Superior temporal gyrus (tissue), 1 donor: ENCODE results near the gene PDS5A.
"Not testable (repeated sequence)": the region's sequence is repeated elsewhere in the genome, so short reads cannot be mapped to it uniquely, and the experiment has no call there.

ENCODE experiments used
- DNase-seq: peaks from one replicate; pipeline ENCODE4 v3.0.0-alpha.2; 2016; ENCODE audit errors: extremely low spot score

PDS5A gene

GRCh38 chr4:39908284-39908683 lies 69.4 kb downstream of the PDS5A start:
- no peak for DNase-seq

GRCh38 chr4:39905656-39906055 lies 72.1 kb downstream of the PDS5A start:
- DNase-seq: no peak

GRCh38 chr4:39905019-39905418 lies 72.7 kb downstream of the PDS5A start:
- not testable (repeated sequence) for DNase-seq

GRCh38 chr4:39900966-39901365 lies 76.7 kb downstream of the PDS5A start:
- no peak for DNase-seq

GRCh38 chr4:39899291-39899690 lies 78.4 kb downstream of the PDS5A start:
- no peak for DNase-seq

GRCh38 chr4:39898015-39898414 lies 79.7 kb downstream of the PDS5A start:
- no peak for DNase-seq

GRCh38 chr4:39893693-39894072 lies 84.0 kb downstream of the PDS5A start:
- DNase-seq: no peak

- no peak for DNase-seq
These were observed 84.6 kb downstream of the PDS5A start for GRCh38 chr4:39892988-39893692.

GRCh38 chr4:39889226-39889625 lies 88.5 kb downstream of the PDS5A start:
- no peak for DNase-seq

- no peak for DNase-seq
These were observed 89.2 kb downstream of the PDS5A start for GRCh38 chr4:39888541-39888940.

GRCh38 chr4:39883646-39884045 lies 94.1 kb downstream of the PDS5A start:
- no peak for DNase-seq

- no peak for DNase-seq
These were observed 95.9 kb downstream of the PDS5A start for GRCh38 chr4:39881789-39882188.

- no peak for DNase-seq
These were observed 99.7 kb downstream of the PDS5A start for GRCh38 chr4:39877971-39878370.

- no peak for DNase-seq
These were observed 103.9 kb downstream of the PDS5A start for GRCh38 chr4:39873823-39874222.

GRCh38 chr4:39865280-39865679 lies 112.4 kb downstream of the PDS5A start:
- no peak for DNase-seq

GRCh38 chr4:39864391-39864790 lies 113.3 kb downstream of the PDS5A start:
- no peak for DNase-seq

- no peak for DNase-seq
These were observed 116.9 kb downstream of the PDS5A start for GRCh38 chr4:39860804-39861203.

GRCh38 chr4:39855909-39856512 lies 121.7 kb downstream of the PDS5A start:
- no peak for DNase-seq

GRCh38 chr4:39852636-39853035 lies 125.1 kb downstream of the PDS5A start:
- no peak for DNase-seq

GRCh38 chr4:39850727-39851126 lies 127.0 kb downstream of the PDS5A start:
- DNase-seq: no peak

GRCh38 chr4:39846705-39847104 lies 131.0 kb downstream of the PDS5A start:
- no peak for DNase-seq

GRCh38 chr4:39846120-39846519 lies 131.6 kb downstream of the PDS5A start:
- DNase-seq: no peak

- no peak for DNase-seq
These were observed 135.8 kb downstream of the PDS5A start for GRCh38 chr4:39841894-39842293.

GRCh38 chr4:39840516-39840915 lies 137.2 kb downstream of the PDS5A start:
- not testable (repeated sequence) for DNase-seq
